GM19035 (cell line): Measurements from ENCODE around the gene GRN.

Experiments used
- ATAC-seq: cut with Tn5 transposase; IDR thresholded peaks from one replicate; pipeline ENCODE4 v1.9.1; 2021; ENCODE audit not compliant: unreplicated experiment

Gene GRN

DNA sequence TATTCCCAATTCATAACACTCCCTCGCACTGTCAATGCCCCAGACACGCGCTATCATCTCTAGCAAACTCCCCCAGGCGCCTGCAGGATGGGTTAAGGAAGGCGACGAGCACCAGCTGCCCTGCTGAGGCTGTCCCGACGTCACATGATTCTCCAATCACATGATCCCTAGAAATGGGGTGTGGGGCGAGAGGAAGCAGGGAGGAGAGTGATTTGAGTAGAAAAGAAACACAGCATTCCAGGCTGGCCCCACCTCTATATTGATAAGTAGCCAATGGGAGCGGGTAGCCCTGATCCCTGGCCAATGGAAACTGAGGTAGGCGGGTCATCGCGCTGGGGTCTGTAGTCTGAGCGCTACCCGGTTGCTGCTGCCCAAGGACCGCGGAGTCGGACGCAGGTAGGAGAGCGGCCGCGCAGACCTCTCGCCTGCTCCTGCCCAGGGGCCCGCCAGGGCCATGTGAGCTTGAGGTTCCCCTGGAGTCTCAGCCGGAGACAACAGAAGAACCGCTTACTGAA is at the start of gene GRN:
GRN (plus strand) TSS at position 364 of the 515 bp plus-strand sequence. CDS start 3,863 bp downstream, outside the sequence.
- peak; percentile 63 for ATAC-seq

DNA sequence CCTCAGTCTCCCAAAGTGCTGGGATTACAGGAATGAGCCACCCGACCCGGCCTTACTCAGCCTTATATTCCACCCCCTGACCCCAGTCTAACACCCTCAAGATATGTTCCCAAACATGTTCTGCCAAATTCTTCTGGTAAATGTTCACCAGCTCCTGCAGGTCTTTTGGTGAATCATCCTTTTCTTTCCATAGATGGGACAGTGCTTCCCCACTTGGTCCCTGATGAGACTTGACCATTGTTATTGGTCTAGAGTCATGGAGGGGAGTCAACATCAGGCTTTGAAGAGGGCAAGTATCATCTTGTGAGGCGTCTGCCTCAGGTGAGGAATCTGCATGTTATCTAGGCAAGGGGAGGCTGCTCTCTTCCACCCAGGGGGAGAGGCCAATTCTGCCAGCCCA is 47.1 kb upstream of the GRN start:
- no peak for ATAC-seq

DNA sequence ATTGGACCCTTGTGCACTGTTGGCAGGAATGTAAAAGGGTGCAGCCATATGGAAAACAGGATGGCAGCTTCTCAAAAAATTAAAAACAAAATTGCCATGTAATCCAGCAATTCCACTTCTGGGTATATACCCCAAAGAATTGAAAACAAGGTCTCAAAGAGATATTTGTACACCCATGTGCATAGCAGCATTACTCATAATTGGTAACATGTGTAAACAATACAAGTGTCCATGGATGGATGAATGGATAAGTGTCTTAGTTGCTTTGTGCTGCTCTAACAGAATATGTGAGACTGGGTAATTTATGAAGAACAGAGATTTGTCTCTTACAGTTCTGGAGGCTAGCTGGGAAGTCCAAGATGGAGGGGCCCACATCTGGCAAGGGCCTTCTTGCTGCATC is 40.5 kb upstream of the GRN start:
- no peak for ATAC-seq

- ATAC-seq = no peak
Observed at GRCh38 chr17:44307387-44308186, 37.5 kb upstream of the GRN start.

DNA sequence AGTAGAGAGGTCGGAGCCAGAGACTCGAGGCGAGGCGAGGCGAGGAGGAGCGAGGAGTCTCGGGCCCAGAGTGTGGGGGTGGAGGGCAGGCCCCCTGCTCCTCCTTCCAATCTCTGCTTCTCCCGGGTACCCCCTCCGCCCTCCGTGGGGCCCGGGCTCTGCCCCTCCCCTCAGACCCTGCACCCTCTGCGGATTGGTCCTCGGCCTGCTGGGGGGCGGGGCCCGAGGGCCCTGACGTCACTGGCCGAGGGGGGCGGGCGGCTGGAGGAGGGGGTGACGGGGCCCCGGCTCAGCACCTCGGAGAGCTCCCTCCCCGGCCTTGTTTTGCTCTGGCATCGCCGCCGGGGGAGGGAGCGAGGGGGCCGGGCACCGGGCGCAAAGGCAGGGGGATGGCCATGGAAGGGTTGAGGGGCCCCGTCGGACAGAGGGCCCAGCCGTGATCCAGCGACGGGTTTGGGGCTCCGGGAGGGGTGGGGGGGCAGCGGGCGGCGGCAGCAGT is 36.7 kb upstream of the GRN start, which contains the start of gene RUNDC3A:
RUNDC3A (plus strand) TSS at position 282 of the 499 bp plus-strand sequence. CDS start 232 bp downstream, outside the sequence.
- ATAC-seq = no peak

DNA sequence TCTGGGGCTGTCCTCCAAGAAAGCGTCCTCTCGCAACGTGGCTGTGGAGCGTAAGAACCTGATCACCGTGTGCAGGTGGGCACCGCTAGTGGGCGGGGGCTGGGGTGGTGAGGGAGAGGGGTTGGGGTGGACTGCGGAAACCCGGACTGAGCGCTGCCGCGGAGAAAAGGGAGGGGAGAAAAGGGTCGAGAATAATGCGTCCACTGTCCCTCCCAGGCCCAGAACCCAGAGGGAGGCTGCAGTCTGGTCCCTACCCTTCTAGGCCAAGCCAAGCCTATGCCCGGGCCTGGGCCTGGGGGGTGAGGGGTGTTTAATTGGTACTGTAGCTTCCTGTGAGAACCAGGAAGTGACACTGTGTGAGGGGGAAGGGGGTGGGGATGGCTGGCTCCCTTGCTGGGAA is 36.2 kb upstream of the GRN start:
- no peak for ATAC-seq

DNA sequence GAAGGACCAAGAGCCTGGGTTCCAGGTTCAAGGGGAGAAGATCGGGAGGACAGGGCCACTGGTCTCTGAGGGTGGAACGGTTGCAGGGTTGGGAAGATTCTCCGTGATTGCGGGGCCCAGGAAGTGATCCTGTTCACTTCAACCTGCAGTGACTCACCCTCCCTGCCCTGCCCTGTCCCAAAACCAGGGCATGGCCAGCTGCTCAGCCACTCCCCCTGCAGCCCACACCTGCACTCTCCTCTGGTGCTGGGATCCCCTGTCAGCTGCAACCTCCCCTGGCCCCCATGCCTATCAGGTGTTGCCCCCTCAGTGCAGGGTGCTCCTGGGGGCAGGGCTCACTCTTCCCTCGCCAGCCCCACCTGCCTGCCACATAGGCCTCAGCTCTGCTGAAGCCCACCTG is 35.6 kb upstream of the GRN start:
- ATAC-seq = no peak

- ATAC-seq = no peak
Observed at GRCh38 chr17:44310188-44310587, 34.9 kb upstream of the GRN start.

- ATAC-seq = no peak
Observed at GRCh38 chr17:44310609-44311376, 34.3 kb upstream of the GRN start.

- ATAC-seq = no peak
Observed at GRCh38 chr17:44311562-44312181, 33.4 kb upstream of the GRN start.

DNA sequence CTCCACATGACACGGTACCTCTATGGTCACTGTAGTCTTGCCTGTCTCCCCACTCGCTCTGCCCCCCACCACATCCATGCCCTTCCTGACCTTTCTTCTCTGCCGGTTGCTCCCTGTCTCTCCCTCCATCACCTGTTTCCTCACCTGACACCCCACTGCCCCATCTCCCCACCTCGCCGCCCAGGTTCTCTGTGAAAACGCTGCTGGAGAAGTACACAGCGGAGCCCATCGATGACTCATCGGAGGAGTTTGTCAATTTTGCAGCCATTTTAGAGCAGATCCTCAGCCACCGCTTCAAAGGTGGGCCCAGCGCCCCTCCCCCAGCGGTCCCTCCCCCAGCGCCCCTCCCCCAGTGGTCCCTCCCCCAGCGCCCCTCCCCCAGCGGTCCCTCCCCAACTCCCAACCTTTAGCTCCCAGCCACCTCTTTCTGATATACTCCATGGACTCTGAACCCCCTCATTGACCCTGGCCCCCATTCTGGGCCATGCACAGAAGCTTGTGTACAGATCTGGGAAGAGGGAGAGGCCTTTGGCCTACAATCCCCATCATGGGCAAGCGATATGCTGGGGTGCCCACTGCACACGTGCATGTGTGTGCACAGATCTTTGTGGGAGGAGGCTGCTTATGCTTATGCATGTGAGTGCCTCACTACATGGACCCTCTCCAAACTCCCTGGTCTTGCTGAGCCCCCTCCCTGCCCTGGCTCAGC is 32.6 kb upstream of the GRN start:
- ATAC-seq = no peak

- ATAC-seq = no peak
Observed at GRCh38 chr17:44314031-44314430, 31.1 kb upstream of the GRN start.

- ATAC-seq = no peak
Observed at GRCh38 chr17:44314524-44314868, 30.6 kb upstream of the GRN start.

DNA sequence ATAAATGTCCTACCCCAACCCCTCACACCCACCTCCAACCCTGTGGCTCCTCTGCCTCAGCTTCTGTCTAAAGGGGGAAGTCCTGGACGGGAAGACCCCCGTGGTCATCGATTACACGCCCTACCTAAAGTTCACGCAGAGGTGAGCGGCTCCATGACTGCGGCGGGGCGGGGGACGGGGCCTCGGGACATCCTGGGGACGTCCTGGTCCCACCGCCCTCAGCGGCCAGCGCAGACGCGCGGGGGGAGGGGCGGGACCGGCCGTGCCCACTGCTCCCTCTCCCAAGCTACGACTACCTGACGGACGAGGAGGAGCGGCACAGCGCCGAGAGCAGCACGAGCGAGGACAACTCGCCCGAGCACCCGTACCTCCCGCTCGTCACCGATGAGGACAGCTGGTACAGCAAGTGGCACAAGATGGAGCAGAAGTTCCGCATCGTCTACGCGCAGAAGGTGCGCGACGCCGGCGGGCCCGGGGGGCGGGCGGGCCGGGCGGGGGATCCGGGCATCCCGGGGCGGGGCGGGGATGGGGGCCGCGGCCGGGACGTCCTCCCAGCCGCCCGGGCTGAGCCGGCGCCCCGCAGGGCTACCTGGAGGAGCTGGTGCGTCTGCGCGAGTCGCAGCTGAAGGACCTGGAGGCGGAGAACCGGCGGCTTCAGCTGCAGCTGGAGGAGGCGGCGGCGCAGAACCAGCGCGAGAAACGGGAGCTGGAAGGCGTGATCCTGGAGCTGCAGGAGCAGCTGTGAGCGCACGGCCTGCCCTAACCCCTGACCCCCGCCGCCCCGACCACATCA is 30.0 kb upstream of the GRN start:
- ATAC-seq = no peak

DNA sequence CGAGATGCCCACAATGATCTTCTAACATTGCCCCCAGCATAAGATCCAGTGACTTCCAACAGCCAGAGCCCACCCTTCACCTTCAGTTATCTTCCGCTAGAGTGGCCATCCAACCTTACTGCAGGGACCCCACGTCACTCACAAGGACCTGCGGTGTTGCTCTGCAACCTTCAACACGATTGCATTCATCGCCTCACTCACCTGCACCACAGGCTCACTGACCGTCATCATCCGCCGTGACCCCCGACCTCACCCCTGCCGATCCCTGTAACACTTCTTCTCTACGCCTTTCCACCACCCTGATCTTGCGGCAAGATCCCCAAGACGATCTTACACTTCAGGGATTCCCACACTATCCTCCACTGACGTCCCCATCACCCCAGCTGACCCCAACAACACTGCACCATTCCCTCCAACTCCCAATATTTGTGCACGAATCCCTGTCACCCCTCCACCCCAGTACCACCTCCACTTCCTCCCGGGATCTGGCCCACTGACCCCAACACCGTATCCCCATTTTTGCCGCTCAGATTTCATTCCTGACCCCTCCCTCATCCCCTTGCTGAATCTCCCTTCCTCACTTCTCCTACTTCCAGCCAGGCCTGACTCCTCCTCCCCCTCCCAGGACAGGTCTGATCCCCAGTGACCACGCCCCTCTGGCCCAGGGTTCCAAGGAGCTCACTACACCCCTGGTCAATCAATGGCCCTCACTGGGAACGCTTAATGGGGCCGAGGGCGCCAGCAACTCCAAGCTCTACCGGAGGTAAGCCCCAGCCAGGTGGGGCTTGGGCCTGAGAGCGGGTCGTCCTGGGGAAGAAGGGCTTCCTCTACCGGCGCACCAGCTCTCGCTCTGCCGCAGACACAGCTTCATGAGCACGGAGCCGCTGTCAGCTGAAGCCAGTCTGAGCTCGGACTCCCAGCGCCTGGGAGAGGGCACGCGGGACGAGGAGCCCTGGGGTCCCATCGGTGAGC is 29.1 kb upstream of the GRN start:
- ATAC-seq = no peak

- no peak for ATAC-seq
Observed at GRCh38 chr17:44317545-44317944, 27.6 kb upstream of the GRN start.

GRCh38 chr17:44318077-44318892 is 26.8 kb upstream of the GRN start:
- ATAC-seq = no peak

DNA sequence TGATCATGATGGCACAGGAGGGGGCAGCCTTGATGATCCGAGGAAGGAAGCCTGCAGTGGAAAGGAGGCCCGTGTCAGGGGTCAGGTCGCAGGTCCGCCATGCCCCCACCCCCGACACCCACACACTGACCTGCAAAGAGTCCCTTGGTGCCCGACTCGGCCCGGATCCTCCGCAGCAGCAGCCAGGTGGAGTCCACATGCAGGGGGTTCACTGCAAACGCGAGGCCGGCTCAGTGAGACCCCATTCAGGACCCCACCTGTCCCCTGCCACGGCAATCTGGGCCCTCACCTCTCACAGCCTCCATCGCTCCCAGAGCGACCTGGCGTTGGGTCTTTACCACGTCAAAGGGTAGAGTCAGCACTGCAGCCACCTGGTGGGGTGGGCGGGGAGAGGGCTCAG is 25.0 kb upstream of the GRN start:
- no peak for ATAC-seq
